K562 (cell line): ENCODE data around the gene MSH2. TPM values are rescaled to one million over a fixed set of nuclear protein-coding genes. Genes with fewer than 3 reads are reported as not detected.

ENCODE experiments used
- ARID1B ChIP-seq: fragments of 450-650 bp; IDR thresholded peaks from 2 replicates; pipeline ENCODE4 v1.6.1; 2016; ENCODE audit warnings: antibody characterized with exemption, mild to moderate bottlenecking, inconsistent platforms
- FOXA1 ChIP-seq: fragments of 450-650 bp; IDR thresholded peaks from 2 replicates; pipeline ENCODE4 v1.6.1; 2016; ENCODE audit warnings: mild to moderate bottlenecking, borderline replicate concordance
- GTF2E2 ChIP-seq: fragments of 200-800 bp; sonication (Bioruptor generic); IDR thresholded peaks from 2 replicates; pipeline ENCODE4 v1.6.1; 2016; ENCODE audit warnings: missing genetic modification characterization, missing compliant biosample characterization
- GTF2F1 ChIP-seq: IDR thresholded peaks from 2 replicates; pipeline ENCODE4 v1.6.1; 2011; ENCODE audit warnings: low read depth, low read length, improper control_type of control experiment
- HSF4 ChIP-seq: fragments of 250-450 bp; sonication (Bioruptor Pico); IDR thresholded peaks from 2 replicates; pipeline ENCODE4 v2.1.2; 2022; ENCODE audit warnings: mild to moderate bottlenecking, moderate library complexity, borderline replicate concordance
- KDM1A ChIP-seq, 2 experiments: fragments of 450-650 bp; IDR thresholded peaks; 2 replicates each; pipeline ENCODE4 v1.6.1; 2016; ENCODE audit warnings: mild to moderate bottlenecking in 2 of 2
- MCM3 ChIP-seq: fragments of 450-650 bp; IDR thresholded peaks from 2 replicates; pipeline ENCODE4 v1.6.1; 2016
- MECOM ChIP-seq: fragments of 250-450 bp; sonication (Bioruptor Pico); IDR thresholded peaks from 2 replicates; pipeline ENCODE4 v1.8.0; 2022; ENCODE audit warnings: inconsistent platforms
- NFIC ChIP-seq: fragments of 450-650 bp; IDR thresholded peaks from 2 replicates; pipeline ENCODE4 v1.6.1; 2017; ENCODE audit warnings: mild to moderate bottlenecking, inconsistent platforms
- NFXL1 ChIP-seq: fragments of 450-650 bp; formaldehyde crosslinking; IDR thresholded peaks from 2 replicates; pipeline ENCODE4 v1.4.0; 2021; ENCODE audit warnings: mild to moderate bottlenecking
- NR2C2 ChIP-seq, 2 experiments: fragments of 200-800 bp in 1 of 2; sonication (Bioruptor generic) in 1 of 2; sonication (generic) in 1 of 2; formaldehyde crosslinking in 1 of 2; IDR thresholded peaks; 2 replicates each; pipeline versions ENCODE4 v1.6.1 to v1.8.0; 2016 to 2022; ENCODE audit warnings: mild to moderate bottlenecking in 1 of 2, missing compliant biosample characterization in 1 of 2, missing genetic modification characterization in 1 of 2, missing genetic modification reagents in 1 of 2
- NR4A1 ChIP-seq, 2 experiments: fragments of 250-450 bp in 1 of 2; fragments of 450-650 bp in 1 of 2; sonication (Bioruptor Pico) in 1 of 2; IDR thresholded peaks; 2 replicates each; pipeline versions ENCODE4 v1.4.0 to v1.6.1; 2016 to 2020; ENCODE audit warnings: mild to moderate bottlenecking in 2 of 2, missing compliant biosample characterization in 1 of 2, missing genetic modification characterization in 1 of 2, moderate library complexity in 1 of 2
- PURB ChIP-seq: sonication (generic); formaldehyde crosslinking; IDR thresholded peaks from 2 replicates; pipeline ENCODE4 v1.9.0; 2021; ENCODE audit warnings: low read depth, mild to moderate bottlenecking, missing genetic modification reagents
- SIX5 ChIP-seq, 2 experiments: IDR thresholded peaks; 2 replicates each; pipeline ENCODE4 v1.6.1; 2011; ENCODE audit warnings: low read length in 2 of 2, borderline replicate concordance in 1 of 2, low read depth in 1 of 2, mild to moderate bottlenecking in 1 of 2, moderate library complexity in 1 of 2; ENCODE audit not compliant: insufficient read depth in 1 of 2
- TBL1XR1 ChIP-seq, 2 experiments: IDR thresholded peaks; 2 replicates each; pipeline ENCODE4 v1.6.1; 2012; ENCODE audit warnings: improper control_type of control experiment in 2 of 2, low read length in 2 of 2, mild to moderate bottlenecking in 1 of 2
- TEAD1 ChIP-seq, 2 experiments: fragments of 450-650 bp in 1 of 2; sonication (generic) in 1 of 2; formaldehyde crosslinking; IDR thresholded peaks; 2 replicates each; pipeline versions ENCODE4 v1.4.0 to v1.8.0; 2020 to 2022; ENCODE audit warnings: mild to moderate bottlenecking in 2 of 2, missing genetic modification reagents in 1 of 2
- ZNF174 ChIP-seq: fragments of 250-450 bp; sonication (Bioruptor Pico); IDR thresholded peaks from 2 replicates; pipeline ENCODE4 v1.4.0; 2020; ENCODE audit warnings: mild to moderate bottlenecking
- ZNF232 ChIP-seq: sonication (generic); formaldehyde crosslinking; IDR thresholded peaks from 2 replicates; pipeline ENCODE4 v1.8.0; 2022; ENCODE audit warnings: mild to moderate bottlenecking, missing genetic modification reagents
- ZNF551 ChIP-seq: fragments of 250-450 bp; sonication (Bioruptor Pico); IDR thresholded peaks from 2 replicates; pipeline ENCODE4 v1.5.0; 2021; ENCODE audit warnings: mild to moderate bottlenecking, moderate library complexity
- ZNF584 ChIP-seq: fragments of 200-800 bp; sonication (Bioruptor generic); IDR thresholded peaks from 2 replicates; pipeline ENCODE4 v1.6.1; 2016; ENCODE audit warnings: low read depth, mild to moderate bottlenecking, missing genetic modification characterization, missing compliant biosample characterization
- polyA plus RNA-seq, 8 experiments: library from polyadenylated mRNA; depleted of rRNA in 4 of 8; stranded (reverse) in 5 of 8; unstranded in 3 of 8; fragments of >200 nt; fragmentation: Nextera tagmentation in 2 of 8; fragmentation: Illumina TruSeq in 1 of 8; extraction: Ambion mirVana in 2 of 8; extraction: Trizol in 1 of 8; gene quantifications; 2 replicates each; pipeline versions ENCODE4 v1.2.1 to v1.2.3, GENCODE V29; 2011 to 2014; ENCODE audit warnings: inconsistent platforms in 1 of 8, missing spikeins in 1 of 8
- total RNA-seq, 7 experiments: library from RNA; depleted of rRNA in 6 of 7; stranded (reverse); fragments of >200 nt in 6 of 7; fragmentation: Illumina TruSeq in 2 of 7; extraction: Trizol in 2 of 7; gene quantifications; 2 replicates each; pipeline versions ENCODE4 v1.2.1 to v1.2.3, GENCODE V29; 2011 to 2021; ENCODE audit warnings: low replicate concordance in 1 of 7
- TF ChIP-seq, protein P1 (sequence below): fragments of 450-650 bp; conservative IDR thresholded peaks from 2 replicates; pipeline ENCODE4 v1.6.1; 2016; ENCODE audit warnings: missing genetic modification characterization, low read depth, mild to moderate bottlenecking, missing compliant biosample characterization, moderate library complexity
- TF ChIP-seq, protein P2 (sequence below): fragments of 200-800 bp; sonication (Bioruptor generic); IDR thresholded peaks from 2 replicates; pipeline ENCODE4 v1.6.1; 2017; ENCODE audit warnings: missing genetic modification characterization, missing compliant biosample characterization
- TF ChIP-seq, protein P3 (sequence below): fragments of 250-450 bp; sonication (Bioruptor Pico); IDR thresholded peaks from 2 replicates; pipeline ENCODE4 v1.8.0; 2021; ENCODE audit warnings: moderate library complexity, mild to moderate bottlenecking, inconsistent platforms
- TF ChIP-seq, protein P4 (sequence below): fragments of 450-650 bp; formaldehyde crosslinking; IDR thresholded peaks from 2 replicates; pipeline ENCODE4 v1.4.0; 2020; ENCODE audit warnings: mild to moderate bottlenecking, moderate library complexity

Gene MSH2
- total and polyA plus RNA-seq, 9 of the 15 experiments (the other 6 are each of a cell fraction or from before 2014, with no cell fraction given): 51.8 to 139 (median 113) TPM

DNA sequence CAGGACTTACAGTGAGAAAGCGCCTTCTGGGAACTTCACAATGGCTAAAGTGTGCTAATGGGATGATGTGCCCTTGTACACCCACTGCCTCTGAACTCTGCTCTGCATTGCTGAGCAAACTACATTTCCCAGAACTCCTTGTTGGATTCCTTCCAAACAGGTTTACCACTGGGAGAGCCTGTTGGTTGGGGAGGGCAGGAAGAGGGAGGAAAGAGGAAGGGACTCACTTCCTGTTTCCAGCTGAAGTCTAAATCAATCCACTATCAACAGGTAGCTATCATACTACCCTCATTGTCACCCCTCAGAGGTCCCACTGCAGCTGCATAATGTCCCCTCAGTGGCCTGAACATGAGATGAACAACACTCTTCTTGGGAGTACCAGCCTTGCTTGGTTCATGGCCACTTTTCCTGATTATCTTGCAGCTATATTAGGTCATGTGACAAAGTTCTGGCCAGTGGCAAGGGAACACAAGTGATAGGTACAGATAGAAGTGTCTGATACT, 109.7 kb downstream of the MSH2 start (continued):
- TF ChIP-seq GTF2E2 (tag) (no peak), GTF2F1 (no peak), ZNF584 (CRISPR knock-in tag) (peak; percentile 90), MCM3 (no peak), TEAD1 (CRISPR knock-in tag; IDR thresholded peaks at IDR 0.05) (no peak), MECOM (no peak), NR4A1 (CRISPR knock-in tag; IDR thresholded peaks at IDR 0.05) (no peak), NR4A1 (tag; IDR thresholded peaks at IDR 0.05) (no peak), FOXA1 (no peak), NFIC (peak; percentile 97), NFXL1 (CRISPR knock-in tag) (no peak), KDM1A (IDR thresholded peaks at IDR 0.05) (no peak), TBL1XR1 (IDR thresholded peaks at IDR 0.05; ENCODE audit: low read length in 2 of 2) (no peak), ZNF232 (CRISPR knock-in tag) (no peak), HSF4 (CRISPR knock-in tag) (no peak), PURB (no peak), ARID1B (no peak), ZNF174 (no peak), NR2C2 (CRISPR knock-in tag; IDR thresholded peaks at IDR 0.05) (no peak), NR2C2 (tag; IDR thresholded peaks at IDR 0.05) (peak; percentile 84), SIX5 (IDR thresholded peaks at IDR 0.05; ENCODE audit: borderline replicate concordance in 1 of 2, insufficient read depth in 1 of 2, low read depth in 1 of 2, low read length in 2 of 2) (peak; percentile 52 to 60; a peak in 2 of 4 replicates), ZNF551 (CRISPR knock-in tag) (no peak)
- TF ChIP-seq, protein P1, sequence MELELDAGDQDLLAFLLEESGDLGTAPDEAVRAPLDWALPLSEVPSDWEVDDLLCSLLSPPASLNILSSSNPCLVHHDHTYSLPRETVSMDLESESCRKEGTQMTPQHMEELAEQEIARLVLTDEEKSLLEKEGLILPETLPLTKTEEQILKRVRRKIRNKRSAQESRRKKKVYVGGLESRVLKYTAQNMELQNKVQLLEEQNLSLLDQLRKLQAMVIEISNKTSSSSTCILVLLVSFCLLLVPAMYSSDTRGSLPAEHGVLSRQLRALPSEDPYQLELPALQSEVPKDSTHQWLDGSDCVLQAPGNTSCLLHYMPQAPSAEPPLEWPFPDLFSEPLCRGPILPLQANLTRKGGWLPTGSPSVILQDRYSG (tag): 0 out of 2 replicates have a peak, but pooled peaks have one; percentile 66
- TF ChIP-seq, protein P2, sequence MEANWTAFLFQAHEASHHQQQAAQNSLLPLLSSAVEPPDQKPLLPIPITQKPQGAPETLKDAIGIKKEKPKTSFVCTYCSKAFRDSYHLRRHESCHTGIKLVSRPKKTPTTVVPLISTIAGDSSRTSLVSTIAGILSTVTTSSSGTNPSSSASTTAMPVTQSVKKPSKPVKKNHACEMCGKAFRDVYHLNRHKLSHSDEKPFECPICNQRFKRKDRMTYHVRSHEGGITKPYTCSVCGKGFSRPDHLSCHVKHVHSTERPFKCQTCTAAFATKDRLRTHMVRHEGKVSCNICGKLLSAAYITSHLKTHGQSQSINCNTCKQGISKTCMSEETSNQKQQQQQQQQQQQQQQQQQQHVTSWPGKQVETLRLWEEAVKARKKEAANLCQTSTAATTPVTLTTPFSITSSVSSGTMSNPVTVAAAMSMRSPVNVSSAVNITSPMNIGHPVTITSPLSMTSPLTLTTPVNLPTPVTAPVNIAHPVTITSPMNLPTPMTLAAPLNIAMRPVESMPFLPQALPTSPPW: peak; percentile 64
- TF ChIP-seq, protein P3, sequence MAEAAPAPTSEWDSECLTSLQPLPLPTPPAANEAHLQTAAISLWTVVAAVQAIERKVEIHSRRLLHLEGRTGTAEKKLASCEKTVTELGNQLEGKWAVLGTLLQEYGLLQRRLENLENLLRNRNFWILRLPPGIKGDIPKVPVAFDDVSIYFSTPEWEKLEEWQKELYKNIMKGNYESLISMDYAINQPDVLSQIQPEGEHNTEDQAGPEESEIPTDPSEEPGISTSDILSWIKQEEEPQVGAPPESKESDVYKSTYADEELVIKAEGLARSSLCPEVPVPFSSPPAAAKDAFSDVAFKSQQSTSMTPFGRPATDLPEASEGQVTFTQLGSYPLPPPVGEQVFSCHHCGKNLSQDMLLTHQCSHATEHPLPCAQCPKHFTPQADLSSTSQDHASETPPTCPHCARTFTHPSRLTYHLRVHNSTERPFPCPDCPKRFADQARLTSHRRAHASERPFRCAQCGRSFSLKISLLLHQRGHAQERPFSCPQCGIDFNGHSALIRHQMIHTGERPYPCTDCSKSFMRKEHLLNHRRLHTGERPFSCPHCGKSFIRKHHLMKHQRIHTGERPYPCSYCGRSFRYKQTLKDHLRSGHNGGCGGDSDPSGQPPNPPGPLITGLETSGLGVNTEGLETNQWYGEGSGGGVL (CRISPR knock-in tag): no peak
- TF ChIP-seq, protein P4, sequence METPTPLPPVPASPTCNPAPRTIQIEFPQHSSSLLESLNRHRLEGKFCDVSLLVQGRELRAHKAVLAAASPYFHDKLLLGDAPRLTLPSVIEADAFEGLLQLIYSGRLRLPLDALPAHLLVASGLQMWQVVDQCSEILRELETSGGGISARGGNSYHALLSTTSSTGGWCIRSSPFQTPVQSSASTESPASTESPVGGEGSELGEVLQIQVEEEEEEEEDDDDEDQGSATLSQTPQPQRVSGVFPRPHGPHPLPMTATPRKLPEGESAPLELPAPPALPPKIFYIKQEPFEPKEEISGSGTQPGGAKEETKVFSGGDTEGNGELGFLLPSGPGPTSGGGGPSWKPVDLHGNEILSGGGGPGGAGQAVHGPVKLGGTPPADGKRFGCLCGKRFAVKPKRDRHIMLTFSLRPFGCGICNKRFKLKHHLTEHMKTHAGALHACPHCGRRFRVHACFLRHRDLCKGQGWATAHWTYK (CRISPR knock-in tag): no peak
